HEK293 (cell line): ENCODE data around the gene FSIP1.

Experiments used
- CTCF ChIA-PET: fragments of 350-600 bp; formaldehyde crosslinking; extraction: SDS; loops from one replicate; lab custom pipeline; 2021; ENCODE audit warnings: antibody characterized with exemption; lab: Yijun Ruan, JAX
- POLR2A ChIA-PET: fragments of 300-600 bp; formaldehyde crosslinking; extraction: SDS; loops from one replicate; lab custom pipeline; 2020; ENCODE audit warnings: antibody characterized with exemption, inconsistent platforms; lab: Yijun Ruan, JAX
- H3K27ac ChIP-seq: fragments of 200-500 bp; sonication (Bioruptor generic); 2 replicates; pipeline ENCODE4 v1.5.1; 2014; ENCODE audit warnings: low read depth, low read length, control low read depth, inconsistent platforms; ENCODE audit errors: extremely low read depth
- H3K36me3 ChIP-seq, 2 experiments: fragments of 200-500 bp in 1 of 2; sonication (Bioruptor generic) in 1 of 2; 1 replicate in 1 of 2; 2 replicates in 1 of 2; pipeline ENCODE4 v1.5.1; 2014 to 2017; ENCODE audit warnings: inconsistent platforms in 2 of 2, low read length in 2 of 2; ENCODE audit not compliant: control insufficient read depth in 2 of 2, insufficient read depth in 1 of 2
- H3K4me1 ChIP-seq: fragments of 200-500 bp; sonication (Bioruptor generic); 2 replicates; pipeline ENCODE4 v1.5.1; 2014; ENCODE audit warnings: mild to moderate bottlenecking, low read length, inconsistent platforms; ENCODE audit not compliant: control insufficient read depth, insufficient read depth
- H3K4me3 ChIP-seq: 2 replicates; pipeline ENCODE4 v1.5.1; 2011; ENCODE audit warnings: low read depth, mild to moderate bottlenecking, control low read depth, low read length, moderate library complexity
- H3K9me3 ChIP-seq: fragments of 200-500 bp; sonication (Bioruptor generic); 2 replicates; pipeline ENCODE4 v1.5.1; 2014; ENCODE audit warnings: low read depth, low read length, inconsistent platforms; ENCODE audit not compliant: control insufficient read depth, insufficient read depth
- ELK4 ChIP-seq: IDR thresholded peaks from 2 replicates; pipeline ENCODE4 v1.6.1; 2011; ENCODE audit warnings: mild to moderate bottlenecking, low read depth, low read length, borderline replicate concordance
- KLF16 ChIP-seq: fragments of 450-650 bp; formaldehyde crosslinking; IDR thresholded peaks from 2 replicates; pipeline ENCODE4 v1.5.1; 2017; ENCODE audit warnings: missing biosample characterization, missing genetic modification characterization
- PRDM4 ChIP-seq: fragments of 450-650 bp; formaldehyde crosslinking; IDR thresholded peaks from 2 replicates; pipeline ENCODE4 v1.5.1; 2017; ENCODE audit warnings: missing biosample characterization, missing genetic modification characterization
- SP7 ChIP-seq: fragments of 450-650 bp; formaldehyde crosslinking; IDR thresholded peaks from 2 replicates; pipeline ENCODE4 v1.5.1; 2016; ENCODE audit warnings: missing biosample characterization, missing genetic modification characterization
- WT1 ChIP-seq: fragments of 450-650 bp; formaldehyde crosslinking; IDR thresholded peaks from 2 replicates; pipeline ENCODE4 v1.5.1; 2016; ENCODE audit warnings: missing biosample characterization, missing genetic modification characterization
- YY2 ChIP-seq: fragments of 450-650 bp; formaldehyde crosslinking; IDR thresholded peaks from 2 replicates; pipeline ENCODE4 v1.5.1; 2016; ENCODE audit warnings: missing biosample characterization, missing genetic modification characterization
- ZBTB17 ChIP-seq: fragments of 450-650 bp; formaldehyde crosslinking; IDR thresholded peaks from 2 replicates; pipeline ENCODE4 v1.5.1; 2016; ENCODE audit warnings: missing biosample characterization, missing genetic modification characterization
- ZBTB20 ChIP-seq: fragments of 450-650 bp; formaldehyde crosslinking; IDR thresholded peaks from 2 replicates; pipeline ENCODE4 v1.5.1; 2016; ENCODE audit warnings: missing biosample characterization, missing genetic modification characterization
- ZBTB6 ChIP-seq: fragments of 450-650 bp; formaldehyde crosslinking; IDR thresholded peaks from 2 replicates; pipeline ENCODE4 v1.5.1; 2017; ENCODE audit warnings: missing biosample characterization, missing genetic modification characterization
- ZFP3 ChIP-seq: fragments of 450-650 bp; formaldehyde crosslinking; IDR thresholded peaks from 2 replicates; pipeline ENCODE4 v1.5.1; 2016; ENCODE audit warnings: low read depth, missing biosample characterization, missing genetic modification characterization
- ZNF132 ChIP-seq: fragments of 450-650 bp; formaldehyde crosslinking; IDR thresholded peaks from 2 replicates; pipeline ENCODE4 v1.5.1; 2017; ENCODE audit warnings: missing biosample characterization, missing genetic modification characterization, borderline replicate concordance
- ZNF138 ChIP-seq: fragments of 450-650 bp; formaldehyde crosslinking; IDR thresholded peaks from 2 replicates; pipeline ENCODE4 v1.5.1; 2016; ENCODE audit warnings: missing biosample characterization, missing genetic modification characterization, borderline replicate concordance
- ZNF140 ChIP-seq: fragments of 450-650 bp; formaldehyde crosslinking; IDR thresholded peaks from 2 replicates; pipeline ENCODE4 v1.5.1; 2016; ENCODE audit warnings: missing biosample characterization, missing genetic modification characterization
- ZNF23 ChIP-seq: fragments of 450-650 bp; formaldehyde crosslinking; IDR thresholded peaks from 2 replicates; pipeline ENCODE4 v1.5.1; 2016; ENCODE audit warnings: missing biosample characterization, missing genetic modification characterization, borderline replicate concordance
- ZNF24 ChIP-seq: fragments of 450-650 bp; formaldehyde crosslinking; IDR thresholded peaks from 2 replicates; pipeline ENCODE4 v1.5.1; 2016; ENCODE audit warnings: missing biosample characterization, missing genetic modification characterization
- ZNF341 ChIP-seq: fragments of 450-650 bp; formaldehyde crosslinking; IDR thresholded peaks from 2 replicates; pipeline ENCODE4; 2016; ENCODE audit warnings: low read depth, missing biosample characterization, missing genetic modification characterization
- ZNF391 ChIP-seq: fragments of 450-650 bp; formaldehyde crosslinking; IDR thresholded peaks from 2 replicates; pipeline ENCODE4 v1.5.1; 2016; ENCODE audit warnings: low read depth, missing biosample characterization, missing genetic modification characterization, borderline replicate concordance
- ZNF398 ChIP-seq: fragments of 450-650 bp; formaldehyde crosslinking; IDR thresholded peaks from 2 replicates; pipeline ENCODE4 v1.5.1; 2017; ENCODE audit warnings: missing biosample characterization, missing genetic modification characterization
- ZNF426 ChIP-seq: fragments of 450-650 bp; formaldehyde crosslinking; IDR thresholded peaks from 2 replicates; pipeline ENCODE4 v1.5.1; 2017; ENCODE audit warnings: missing biosample characterization, missing genetic modification characterization, mild to moderate bottlenecking, inconsistent platforms, moderate library complexity
- ZNF548 ChIP-seq: fragments of 450-650 bp; formaldehyde crosslinking; IDR thresholded peaks from 2 replicates; pipeline ENCODE4 v1.5.1; 2016; ENCODE audit warnings: missing biosample characterization, missing genetic modification characterization
- ZNF639 ChIP-seq: fragments of 450-650 bp; formaldehyde crosslinking; IDR thresholded peaks from 2 replicates; pipeline ENCODE4 v1.5.1; 2016; ENCODE audit warnings: missing biosample characterization, missing genetic modification characterization
- ZNF654 ChIP-seq: fragments of 450-650 bp; formaldehyde crosslinking; IDR thresholded peaks from 2 replicates; pipeline ENCODE4 v1.5.1; 2016; ENCODE audit warnings: low read depth, missing biosample characterization, missing genetic modification characterization
- ZNF76 ChIP-seq: fragments of 450-650 bp; formaldehyde crosslinking; IDR thresholded peaks from 2 replicates; pipeline ENCODE4; 2016; ENCODE audit warnings: low read depth, missing biosample characterization, missing genetic modification characterization, borderline replicate concordance
- ZNF768 ChIP-seq: fragments of 450-650 bp; formaldehyde crosslinking; IDR thresholded peaks from 2 replicates; pipeline ENCODE4 v1.5.1; 2018; ENCODE audit warnings: missing biosample characterization, mild to moderate bottlenecking, missing genetic modification characterization
- ZNF776 ChIP-seq: fragments of 450-650 bp; formaldehyde crosslinking; IDR thresholded peaks from 2 replicates; pipeline ENCODE4 v1.5.0; 2017; ENCODE audit warnings: missing biosample characterization, missing genetic modification characterization, borderline replicate concordance
- ZNF777 ChIP-seq: fragments of 450-650 bp; formaldehyde crosslinking; IDR thresholded peaks from 2 replicates; pipeline ENCODE4 v1.5.1; 2017; ENCODE audit warnings: missing biosample characterization, missing genetic modification characterization, borderline replicate concordance
- ZSCAN4 ChIP-seq: fragments of 450-650 bp; formaldehyde crosslinking; IDR thresholded peaks from 2 replicates; pipeline ENCODE4 v1.5.1; 2017; ENCODE audit warnings: missing biosample characterization, missing genetic modification characterization
- ZXDB ChIP-seq: fragments of 450-650 bp; formaldehyde crosslinking; IDR thresholded peaks from 2 replicates; pipeline ENCODE4 v1.5.1; 2016; ENCODE audit warnings: missing biosample characterization, missing genetic modification characterization

FSIP1 gene

GRCh38 chr15:39782441-39783138 lies at the start of gene FSIP1:
Gene FSIP1 (minus strand): TSS chr15:39782841. CDS start chr15:39776524, 6,317 bp downstream.
- CTCF ChIA-PET: interaction anchor here (0.7 kb wide), 1 partner anchor 188 kb away, joined by 3 read pairs; no protein-coding TSS in a partner anchor
- peak; percentile 63; the same call in 1 of the 2 replicates for TF ChIP-seq ELK4
- no peak for TF ChIP-seq ZSCAN4 (tag by site-specific recombination)
- 0 out of 2 replicates have a peak, but pooled peaks have one; percentile 48 for TF ChIP-seq ZNF76 (tag by site-specific recombination)
- peak; percentile 72 for TF ChIP-seq ZNF341 (tag by site-specific recombination)
- TF ChIP-seq ZNF138 (tag by site-specific recombination): no peak
- no peak for TF ChIP-seq ZNF140
- peak; percentile 68 for TF ChIP-seq ZNF398 (tag by site-specific recombination)
- TF ChIP-seq ZNF24 (tag by site-specific recombination): no peak
- TF ChIP-seq ZNF777 (tag by site-specific recombination): peak; percentile 22; the same call in 1 of the 2 replicates
- TF ChIP-seq ZNF132 (tag by site-specific recombination): no peak
- peak; percentile 75 for TF ChIP-seq ZBTB17 (tag by site-specific recombination)
- TF ChIP-seq YY2 (tag by site-specific recombination): no peak
- TF ChIP-seq ZNF639 (tag by site-specific recombination): no peak
- peak; percentile 44; the same call in 1 of the 2 replicates for TF ChIP-seq ZBTB20 (tag by site-specific recombination)
- 0 out of 2 replicates have a peak, but pooled peaks have one; percentile 19 for TF ChIP-seq ZNF391
- peak; percentile 64; the same call in 1 of the 2 replicates for TF ChIP-seq KLF16
- no peak for TF ChIP-seq ZNF23 (tag by site-specific recombination)
- peak; percentile 63 for TF ChIP-seq SP7 (tag by site-specific recombination)
- no peak for TF ChIP-seq ZNF776 (tag by site-specific recombination)
- TF ChIP-seq ZXDB (tag by site-specific recombination): peak; percentile 81
- no peak for TF ChIP-seq ZFP3
- TF ChIP-seq ZNF654 (tag by site-specific recombination): no peak
- peak; percentile 24; the same call in 1 of the 2 replicates for TF ChIP-seq ZBTB6 (tag by site-specific recombination)
- TF ChIP-seq ZNF768: no peak
- no peak for TF ChIP-seq PRDM4
- no peak for TF ChIP-seq WT1 (tag by site-specific recombination)
- no peak for TF ChIP-seq ZNF548
- TF ChIP-seq ZNF426: no peak

More at GRCh38 chr15:39782441-39783138, at the start of gene FSIP1:
- Histone ChIP-seq H3K4me3 (peak within 1 kb of the TSS; percentile 85), H3K27ac (peak within 1 kb of the TSS; percentile 20; the same call in 1 of the 2 replicates), H3K9me3 (no peaks in the 10 kb centered on the region), H3K4me1 (peaks cover 12% of the 10 kb centered on the region; the same call in 1 of the 2 replicates), H3K36me3 (no peaks in the 10 kb centered on the region)
- POLR2A ChIA-PET: interaction anchor here (0.5 to 1.6 kb wide), 6 partner anchors 66 to 151 kb away, joined by 3 to 5 read pairs (median 4); partner anchors contain the start of gene EIF2AK4
